HG03196 (cell line): Measurements from ENCODE around the gene TRIM61.
A peak's percentile ranks its signal among the peaks of the same experiment; 100 is the strongest.
"Not testable (repeated sequence)": the region's sequence is repeated elsewhere in the genome, so short reads cannot be mapped to it uniquely, and the experiment has no call there.

Source experiments
- ATAC-seq: cut with Tn5 transposase; IDR thresholded peaks from one replicate; pipeline ENCODE4 v1.9.1; 2021; ENCODE audit not compliant: unreplicated experiment

Gene TRIM61

GRCh38 chr4:164977243-164978164 is at the start of gene TRIM61:
Gene TRIM61 (minus strand): TSS chr4:164977657. CDS start chr4:164970002, 7,655 bp downstream.
- peak; percentile 93 for ATAC-seq

- not testable (repeated sequence) for ATAC-seq
Observed at GRCh38 chr4:165025782-165026181, 48.3 kb upstream of the TRIM61 start.

- ATAC-seq: not testable (repeated sequence)
Observed at GRCh38 chr4:165019995-165020394, 42.5 kb upstream of the TRIM61 start.

- no peak for ATAC-seq
Observed at GRCh38 chr4:165016971-165017370, 39.5 kb upstream of the TRIM61 start.

- ATAC-seq: no peak
Observed at GRCh38 chr4:165013691-165014090, 36.2 kb upstream of the TRIM61 start.

- ATAC-seq: no peak
Observed at GRCh38 chr4:165011403-165011802, 33.9 kb upstream of the TRIM61 start.

- no peak for ATAC-seq
Observed at GRCh38 chr4:165010991-165011390, 33.5 kb upstream of the TRIM61 start.

GRCh38 chr4:165010487-165010886 is 33.0 kb upstream of the TRIM61 start:
- ATAC-seq: no peak

- ATAC-seq: no peak
Observed at GRCh38 chr4:165009493-165010227, 32.2 kb upstream of the TRIM61 start.

- no peak for ATAC-seq
Observed at GRCh38 chr4:165006886-165007285, 29.4 kb upstream of the TRIM61 start.

GRCh38 chr4:165006456-165006855 is 29.0 kb upstream of the TRIM61 start:
- ATAC-seq: no peak

- no peak for ATAC-seq
Observed at GRCh38 chr4:165005352-165005925, 28.0 kb upstream of the TRIM61 start.

GRCh38 chr4:165001957-165002356 is 24.5 kb upstream of the TRIM61 start:
- ATAC-seq: not testable (repeated sequence)

GRCh38 chr4:164998526-164999080 is 21.1 kb upstream of the TRIM61 start:
- ATAC-seq: not testable (repeated sequence)

GRCh38 chr4:164997941-164998340 is 20.5 kb upstream of the TRIM61 start:
- ATAC-seq: no peak

GRCh38 chr4:164997324-164997723 is 19.9 kb upstream of the TRIM61 start:
- ATAC-seq: no peak

GRCh38 chr4:164996123-164996522 is 18.7 kb upstream of the TRIM61 start:
- not testable (repeated sequence) for ATAC-seq

GRCh38 chr4:164990786-164991185 is 13.3 kb upstream of the TRIM61 start:
- ATAC-seq: not testable (repeated sequence)

- no peak for ATAC-seq
Observed at GRCh38 chr4:164989471-164989870, 12.0 kb upstream of the TRIM61 start.

GRCh38 chr4:164971929-164972328 is 5.5 kb downstream of the TRIM61 start:
- ATAC-seq: not testable (repeated sequence)

GRCh38 chr4:164959896-164960295 is 17.6 kb downstream of the TRIM61 start:
- ATAC-seq: no peak
